Type B pancreatic cell (in vitro differentiated cells): ENCODE data around the gene SYNPR. TPM values are rescaled to one million over a fixed set of nuclear protein-coding genes. Genes with fewer than 3 reads are reported as not detected.

ENCODE experiments used
- DNase-seq: peaks from one replicate; pipeline ENCODE4 v3.0.0; 2021; ENCODE audit warnings: mixed read lengths; ENCODE audit not compliant: unreplicated experiment; ENCODE audit errors: extremely low spot score
- H3K27ac Mint-ChIP-seq: 2 replicates; pipeline ENCODE4 v1.8.0; 2021; ENCODE audit warnings: mild to moderate bottlenecking, mixed read lengths
- H3K27me3 Mint-ChIP-seq: 2 replicates; pipeline ENCODE4 v1.8.0; 2021; ENCODE audit warnings: mixed read lengths
- H3K36me3 Mint-ChIP-seq: 2 replicates; pipeline ENCODE4 v1.8.0; 2021; ENCODE audit warnings: mixed read lengths
- H3K4me1 Mint-ChIP-seq: one replicate; pipeline ENCODE4 v1.8.0; 2021; ENCODE audit warnings: mixed read lengths; ENCODE audit not compliant: unreplicated experiment
- H3K4me3 Mint-ChIP-seq: 2 replicates; pipeline ENCODE4 v1.8.0; 2021; ENCODE audit warnings: mild to moderate bottlenecking, mixed read lengths
- H3K9me3 Mint-ChIP-seq: 2 replicates; pipeline ENCODE4 v1.8.0; 2021; ENCODE audit warnings: mixed read lengths
- CTCF ChIP-seq: fragments of 200-600 bp; sonication (generic); conservative IDR thresholded peaks from 2 replicates; pipeline ENCODE4 v1.5.0; 2021; ENCODE audit warnings: antibody characterized with exemption, mild to moderate bottlenecking
- total RNA-seq: library from RNA; stranded (reverse); gene quantifications from 2 replicates; pipeline ENCODE4 v1.2.1, GENCODE V29; 2021; ENCODE audit warnings: low replicate concordance

Gene SYNPR
- total RNA-seq, 1 donor from 2014 or later: 2.3 TPM

DNA sequence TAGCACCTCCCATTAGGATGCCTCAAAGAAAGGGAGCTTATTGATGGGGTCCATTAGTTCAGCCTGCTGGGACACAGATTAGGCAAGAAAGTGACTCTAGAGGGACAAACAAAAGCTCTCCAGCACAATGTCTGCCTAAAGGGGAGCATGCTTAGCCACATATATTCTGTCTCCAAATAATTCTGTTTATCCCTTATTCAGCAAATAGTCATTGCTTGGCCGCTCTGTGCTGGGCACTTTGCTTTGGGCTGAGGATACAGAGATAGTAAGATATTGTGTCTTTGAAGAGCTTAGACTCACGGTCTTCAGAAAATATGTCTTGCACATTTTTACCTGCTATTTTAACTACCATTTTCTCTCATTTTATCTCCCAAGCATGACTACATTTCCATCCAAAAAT, 159.8 kb downstream of the SYNPR start:
- TF ChIP-seq CTCF: no peak
- no peak for DNase-seq
- Mint-ChIP-seq H3K9me3 (no peaks in the 10 kb centered on the region), H3K4me3 (no peak overlapping the region), H3K27ac (no peak overlapping the region), H3K27me3 (peaks cover 20% of the 10 kb centered on the region), H3K4me1 (no peaks in the 10 kb centered on the region), H3K36me3 (no peaks in the 10 kb centered on the region)

DNA sequence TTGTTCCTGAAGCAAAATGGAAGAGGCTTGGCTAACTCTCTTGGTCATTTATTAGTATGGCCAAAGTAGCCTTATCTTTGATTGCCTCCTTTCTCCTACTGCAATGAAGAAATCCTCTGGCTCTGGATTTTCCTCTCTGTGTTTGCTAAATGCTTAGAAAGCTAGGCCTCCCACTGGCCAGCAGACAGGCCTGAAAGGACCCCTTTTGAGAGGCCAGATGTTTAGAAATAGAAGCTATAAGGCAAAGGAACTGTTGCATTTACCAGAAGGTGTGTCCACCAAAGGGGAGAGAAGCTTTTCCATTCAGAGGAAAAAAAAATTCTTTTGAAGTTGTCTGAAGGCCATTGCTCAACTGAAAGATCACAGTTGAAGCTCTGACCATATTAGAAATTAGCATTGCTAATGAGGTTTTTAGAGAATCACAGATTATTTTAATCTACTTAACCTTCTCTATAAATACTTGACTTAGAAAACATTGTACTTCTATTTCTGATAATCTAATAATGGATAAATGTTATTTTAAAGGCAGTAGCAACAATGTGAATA, 160.8 kb downstream of the SYNPR start:
- Mint-ChIP-seq H3K4me1 (peaks cover 9% of the 10 kb centered on the region), H3K27me3 (peaks cover 27% of the 10 kb centered on the region), H3K36me3 (no peaks in the 10 kb centered on the region), H3K4me3 (no peak overlapping the region), H3K27ac (no peak overlapping the region), H3K9me3 (no peaks in the 10 kb centered on the region)
- no peak for DNase-seq
- no peak for TF ChIP-seq CTCF

GRCh38 chr3:63441262-63441661, 163.2 kb downstream of the SYNPR start:
- DNase-seq: no peak
- H3K4me3 Mint-ChIP-seq: no peak overlapping the region
- no peak overlapping the region for H3K27ac Mint-ChIP-seq
- H3K4me1 Mint-ChIP-seq: peaks cover 9% of the 10 kb centered on the region
- no peaks in the 10 kb centered on the region for H3K36me3 Mint-ChIP-seq
- no peaks in the 10 kb centered on the region for H3K9me3 Mint-ChIP-seq
- TF ChIP-seq CTCF: no peak
- H3K27me3 Mint-ChIP-seq: peaks cover 36% of the 10 kb centered on the region

DNA sequence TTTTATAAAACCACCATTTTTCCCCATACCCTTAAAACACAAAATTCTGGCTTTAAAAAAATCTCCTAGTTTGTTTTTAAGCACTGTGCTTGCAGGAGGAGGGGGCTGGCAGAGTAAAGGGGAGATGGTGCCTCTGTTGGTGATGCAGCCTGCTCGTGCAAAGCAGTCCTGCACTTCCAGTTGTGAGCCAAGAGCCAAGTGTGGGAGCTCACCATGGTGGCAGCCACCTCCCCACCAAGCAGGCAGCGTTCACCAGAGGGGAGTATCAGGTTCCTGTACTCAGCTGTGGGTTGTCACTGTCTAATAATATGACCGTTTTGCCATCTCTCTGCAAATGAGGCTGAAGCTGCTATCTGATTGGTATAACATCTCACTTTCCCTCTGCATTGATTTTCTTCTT, 164.8 kb downstream of the SYNPR start:
- Mint-ChIP-seq H3K27ac (no peak overlapping the region), H3K9me3 (no peaks in the 10 kb centered on the region), H3K4me1 (peaks cover 9% of the 10 kb centered on the region), H3K4me3 (no peak overlapping the region), H3K27me3 (peaks cover 36% of the 10 kb centered on the region), H3K36me3 (no peaks in the 10 kb centered on the region)
- no peak for TF ChIP-seq CTCF
- DNase-seq: no peak

DNA sequence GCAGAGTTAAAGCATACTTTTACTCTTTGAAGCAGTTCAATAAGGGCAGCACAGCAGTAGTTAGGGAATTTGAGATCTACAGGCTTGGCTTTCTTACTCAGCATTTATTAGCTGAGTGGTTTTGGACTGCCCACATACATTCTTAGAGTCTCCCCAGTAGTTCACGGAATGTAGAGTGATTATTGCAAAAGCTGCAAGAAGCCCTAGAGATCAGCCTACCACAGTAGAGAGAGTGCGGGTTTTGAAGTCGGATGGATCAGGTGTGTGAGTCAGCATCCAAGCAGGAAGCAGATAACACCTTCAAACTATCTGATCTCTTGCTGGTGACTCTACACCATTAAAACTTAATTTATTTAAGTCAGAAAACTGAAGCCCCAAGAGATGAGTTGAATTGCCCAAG, 171.9 kb downstream of the SYNPR start:
- Mint-ChIP-seq H3K27me3 (peaks cover 5% of the 10 kb centered on the region), H3K36me3 (no peaks in the 10 kb centered on the region), H3K4me3 (no peak overlapping the region), H3K4me1 (peaks cover 7% of the 10 kb centered on the region), H3K27ac (no peak overlapping the region), H3K9me3 (no peaks in the 10 kb centered on the region)
- no peak for TF ChIP-seq CTCF
- no peak for DNase-seq
